RWPE2 (cell line): ENCODE data around the gene MACROD2.

ENCODE experiments used
- ATAC-seq: fragments of 200-7000 bp; cut with Tn5 transposase; 3 replicates; pipeline ENCODE4 v1.9.1; 2021; ENCODE audit warnings: low read depth
- DNase-seq: peaks from one replicate; pipeline ENCODE4 v3.0.0-alpha.2; 2020; ENCODE audit warnings: low spot score
- H3K27ac ChIP-seq: fragments of 450-650 bp; 2 replicates; pipeline ENCODE4 v1.5.1; 2017; ENCODE audit warnings: mild to moderate bottlenecking; ENCODE audit not compliant: poor library complexity, severe bottlenecking
- H3K27me3 ChIP-seq: fragments of 250-450 bp; sonication (Bioruptor Pico); 2 replicates; pipeline ENCODE4 v1.5.1; 2021; ENCODE audit warnings: mild to moderate bottlenecking, moderate library complexity; ENCODE audit not compliant: insufficient read depth, poor library complexity, severe bottlenecking
- H3K36me3 ChIP-seq: fragments of 250-450 bp; sonication (Bioruptor Pico); 2 replicates; pipeline ENCODE4 v1.5.1; 2020; ENCODE audit warnings: low read depth, mild to moderate bottlenecking, moderate library complexity
- H3K4me1 ChIP-seq: fragments of 250-450 bp; sonication (Bioruptor Pico); 2 replicates; pipeline ENCODE4 v1.5.1; 2021; ENCODE audit warnings: mild to moderate bottlenecking, moderate library complexity; ENCODE audit not compliant: insufficient read depth, poor library complexity, severe bottlenecking
- H3K4me3 ChIP-seq: fragments of 250-450 bp; sonication (Bioruptor Pico); 2 replicates; pipeline ENCODE4 v1.5.1; 2021; ENCODE audit warnings: mild to moderate bottlenecking, moderate library complexity; ENCODE audit not compliant: severe bottlenecking
- H3K9me3 ChIP-seq: fragments of 250-450 bp; sonication (Bioruptor Pico); 2 replicates; pipeline ENCODE4 v1.5.1; 2021; ENCODE audit warnings: mild to moderate bottlenecking, moderate library complexity; ENCODE audit not compliant: severe bottlenecking
- CTCF ChIP-seq: fragments of 450-650 bp; IDR thresholded peaks from one replicate; pipeline ENCODE4 v1.5.1; 2017; ENCODE audit warnings: mild to moderate bottlenecking, moderate library complexity; ENCODE audit not compliant: poor library complexity, severe bottlenecking

The MACROD2 gene

DNA sequence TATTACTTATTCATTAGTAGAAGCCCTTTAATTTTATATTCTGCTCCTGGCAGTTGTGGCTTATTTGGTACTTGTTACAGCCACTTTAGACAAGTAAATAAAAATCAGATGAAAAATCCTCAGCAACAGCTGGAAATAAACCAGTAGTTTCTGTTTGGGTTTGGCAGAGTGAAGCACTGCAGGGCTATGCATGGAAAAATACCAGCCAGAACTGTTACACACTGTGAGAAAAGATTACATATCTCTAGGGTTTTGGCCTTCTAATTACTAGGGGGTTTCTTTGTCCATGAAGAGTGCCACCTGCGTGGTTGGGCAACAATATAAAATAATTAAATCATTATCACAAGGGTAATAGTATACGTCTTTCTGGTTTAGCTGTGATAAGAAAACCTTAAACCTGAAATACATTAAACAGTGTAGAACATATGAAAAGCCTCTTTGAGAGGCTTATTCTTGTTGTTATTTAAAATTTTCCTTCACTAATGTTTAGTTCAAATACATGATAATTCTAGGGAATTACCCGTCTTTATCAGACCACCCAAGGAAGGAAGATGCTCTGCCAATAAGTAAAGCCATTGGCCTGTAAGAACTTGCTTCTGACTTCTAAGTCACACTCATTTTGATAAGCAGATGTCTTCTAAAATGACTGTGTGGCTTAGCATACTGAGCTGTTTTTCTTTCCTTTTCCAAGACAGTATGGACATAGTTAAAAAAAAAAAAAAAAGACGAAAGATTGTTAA lies 662.1 kb downstream of the MACROD2 start:
- no peaks in the 10 kb centered on the region for H3K9me3 ChIP-seq
- DNase-seq (no peak), ATAC-seq (no peak)
- no peaks in the 10 kb centered on the region for H3K27me3 ChIP-seq
- H3K4me3 ChIP-seq: no peak overlapping the region
- no peaks in the 10 kb centered on the region for H3K4me1 ChIP-seq
- no peak overlapping the region for H3K27ac ChIP-seq
- TF ChIP-seq CTCF: no peak
- H3K36me3 ChIP-seq: no peaks in the 10 kb centered on the region

DNA sequence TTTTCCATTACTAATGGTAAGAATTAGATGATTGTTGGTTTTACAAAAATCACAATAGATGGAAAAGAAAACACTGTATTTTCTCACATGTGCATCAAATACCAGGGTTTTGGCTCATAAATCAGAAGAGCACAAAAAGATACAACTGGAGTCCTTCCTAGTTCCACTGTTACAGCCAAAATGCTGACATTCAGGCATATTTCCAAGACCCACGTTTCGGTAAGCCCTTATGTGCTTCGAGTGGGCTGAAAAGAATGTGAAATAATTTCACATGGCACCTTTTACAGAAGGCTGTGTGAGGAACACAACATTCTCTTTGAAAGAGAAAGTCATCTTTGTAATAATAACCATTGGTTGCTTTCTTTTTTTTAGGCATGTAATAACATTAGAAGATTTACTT lies 668.8 kb downstream of the MACROD2 start:
- no peaks in the 10 kb centered on the region for H3K36me3 ChIP-seq
- no peaks in the 10 kb centered on the region for H3K9me3 ChIP-seq
- no peaks in the 10 kb centered on the region for H3K27me3 ChIP-seq
- no peak for TF ChIP-seq CTCF
- no peak overlapping the region for H3K4me3 ChIP-seq
- no peak overlapping the region for H3K27ac ChIP-seq
- no peaks in the 10 kb centered on the region for H3K4me1 ChIP-seq
- ATAC-seq (no peak), DNase-seq (no peak)

DNA sequence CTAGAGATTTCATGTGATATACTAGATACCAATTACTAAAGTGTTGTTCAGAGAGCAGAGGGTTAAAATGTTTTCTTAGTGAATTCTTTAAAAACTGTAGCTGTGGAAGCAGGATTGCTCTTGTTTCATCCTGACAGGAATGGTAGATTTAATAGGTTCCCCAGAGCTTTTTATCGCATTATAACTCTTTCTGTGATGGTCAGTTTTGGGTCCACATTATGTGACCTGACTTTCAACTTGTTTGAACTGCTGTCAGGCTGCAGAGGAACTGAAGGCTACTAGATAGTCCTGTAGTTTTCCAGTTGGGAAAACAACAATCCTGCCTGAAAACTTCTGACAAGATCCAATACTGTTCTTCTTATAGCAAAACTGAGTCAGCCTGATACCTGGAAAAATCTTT lies 671.4 kb downstream of the MACROD2 start:
- Histone ChIP-seq H3K9me3 (no peaks in the 10 kb centered on the region), H3K27me3 (no peaks in the 10 kb centered on the region), H3K36me3 (no peaks in the 10 kb centered on the region), H3K4me1 (no peaks in the 10 kb centered on the region), H3K27ac (no peak overlapping the region), H3K4me3 (no peak overlapping the region)
- TF ChIP-seq CTCF: no peak
- DNase-seq (no peak), ATAC-seq (no peak)

- TF ChIP-seq CTCF: no peak
- Histone ChIP-seq H3K4me3 (no peak overlapping the region), H3K27me3 (no peaks in the 10 kb centered on the region), H3K4me1 (no peaks in the 10 kb centered on the region), H3K9me3 (no peaks in the 10 kb centered on the region), H3K27ac (no peak overlapping the region), H3K36me3 (no peaks in the 10 kb centered on the region)
- ATAC-seq: no peak
- DNase-seq: no peak
Observed at GRCh38 chr20:14667226-14667625, 671.9 kb downstream of the MACROD2 start.

DNA sequence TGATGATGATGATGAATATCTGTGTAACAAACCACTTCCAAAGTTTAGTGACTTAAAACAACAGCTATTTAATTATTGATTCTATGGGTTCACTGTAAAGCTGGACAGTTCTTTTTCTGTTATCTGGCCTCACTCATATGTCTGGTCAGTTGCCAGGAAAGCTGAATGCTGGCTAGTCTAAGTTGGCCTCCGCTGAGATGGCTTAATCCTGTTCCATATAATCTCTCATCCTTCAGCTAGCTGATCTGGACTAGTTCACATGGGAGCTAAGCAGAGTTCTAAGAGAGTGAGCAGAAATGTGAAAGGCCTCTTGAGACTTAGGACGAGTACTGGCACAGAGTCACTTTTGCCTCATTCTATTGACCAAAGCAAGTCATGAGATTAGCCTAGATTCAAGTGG lies 676.8 kb downstream of the MACROD2 start:
- no peak for ATAC-seq

More for the DNA sequence above, 676.8 kb downstream of the MACROD2 start:
- no peak for DNase-seq
- H3K9me3 ChIP-seq: no peaks in the 10 kb centered on the region
- H3K4me3 ChIP-seq: no peak overlapping the region
- no peaks in the 10 kb centered on the region for H3K27me3 ChIP-seq
- no peaks in the 10 kb centered on the region for H3K36me3 ChIP-seq
- TF ChIP-seq CTCF: no peak
- H3K27ac ChIP-seq: no peak overlapping the region
- no peaks in the 10 kb centered on the region for H3K4me1 ChIP-seq
